ENCODE data around the gene SLC17A9. TPM values are rescaled to one million over a fixed set of nuclear protein-coding genes. Genes with fewer than 3 reads are reported as not detected.
A peak's percentile ranks its signal among the peaks of the same experiment; 100 is the strongest.

SLC17A9 gene
- total RNA-seq, 6 experiments from 2014 or later, result 32.8 to 47.0 (median 35.7) TPM

DNA sequence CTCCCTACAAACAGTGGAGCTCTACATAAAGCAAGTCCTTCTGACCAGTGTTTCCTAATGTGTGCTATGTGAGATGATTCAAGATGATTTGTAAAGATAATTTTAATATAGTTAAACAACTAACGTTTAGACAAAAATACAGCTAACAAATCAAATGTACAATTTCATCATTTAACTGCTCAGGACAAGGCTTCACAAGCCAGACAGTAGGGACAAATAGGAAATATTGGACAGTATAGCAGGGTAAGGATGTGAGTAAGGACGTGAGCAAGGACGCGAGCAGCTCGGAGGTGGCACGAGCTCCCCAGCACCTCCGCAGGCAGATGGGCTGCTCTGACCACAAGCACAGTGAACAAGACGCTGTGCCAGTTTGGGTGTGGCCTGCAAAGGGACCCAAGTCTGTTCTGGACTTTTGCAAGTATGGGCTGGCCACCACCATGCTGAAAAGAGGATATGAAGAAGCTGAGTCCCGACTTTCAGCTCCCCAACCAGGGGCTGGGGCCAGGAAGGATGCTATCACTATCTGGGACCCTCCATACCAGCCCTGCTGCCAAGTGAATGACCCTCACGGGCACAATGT is 40.7 kb upstream of the SLC17A9 start:
- Mint-ChIP-seq H3K27ac (no peak overlapping the region), H3K27me3 (ENCODE audit: insufficient read depth) (peaks cover 3% of the 10 kb centered on the region), H3K4me1 (ENCODE audit: low read depth) (peaks cover 32% of the 10 kb centered on the region), H3K9me3 (no peaks in the 10 kb centered on the region), H3K36me3 (ENCODE audit: low read depth) (peaks cover 19% of the 10 kb centered on the region; the same call in 1 of the 2 replicates), H3K4me3 (no peak overlapping the region)
- TF ChIP-seq, protein P1, sequence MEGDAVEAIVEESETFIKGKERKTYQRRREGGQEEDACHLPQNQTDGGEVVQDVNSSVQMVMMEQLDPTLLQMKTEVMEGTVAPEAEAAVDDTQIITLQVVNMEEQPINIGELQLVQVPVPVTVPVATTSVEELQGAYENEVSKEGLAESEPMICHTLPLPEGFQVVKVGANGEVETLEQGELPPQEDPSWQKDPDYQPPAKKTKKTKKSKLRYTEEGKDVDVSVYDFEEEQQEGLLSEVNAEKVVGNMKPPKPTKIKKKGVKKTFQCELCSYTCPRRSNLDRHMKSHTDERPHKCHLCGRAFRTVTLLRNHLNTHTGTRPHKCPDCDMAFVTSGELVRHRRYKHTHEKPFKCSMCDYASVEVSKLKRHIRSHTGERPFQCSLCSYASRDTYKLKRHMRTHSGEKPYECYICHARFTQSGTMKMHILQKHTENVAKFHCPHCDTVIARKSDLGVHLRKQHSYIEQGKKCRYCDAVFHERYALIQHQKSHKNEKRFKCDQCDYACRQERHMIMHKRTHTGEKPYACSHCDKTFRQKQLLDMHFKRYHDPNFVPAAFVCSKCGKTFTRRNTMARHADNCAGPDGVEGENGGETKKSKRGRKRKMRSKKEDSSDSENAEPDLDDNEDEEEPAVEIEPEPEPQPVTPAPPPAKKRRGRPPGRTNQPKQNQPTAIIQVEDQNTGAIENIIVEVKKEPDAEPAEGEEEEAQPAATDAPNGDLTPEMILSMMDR (IDR thresholded peaks at IDR 0.05), result no peak
- DNase-seq, result no peak

DNA sequence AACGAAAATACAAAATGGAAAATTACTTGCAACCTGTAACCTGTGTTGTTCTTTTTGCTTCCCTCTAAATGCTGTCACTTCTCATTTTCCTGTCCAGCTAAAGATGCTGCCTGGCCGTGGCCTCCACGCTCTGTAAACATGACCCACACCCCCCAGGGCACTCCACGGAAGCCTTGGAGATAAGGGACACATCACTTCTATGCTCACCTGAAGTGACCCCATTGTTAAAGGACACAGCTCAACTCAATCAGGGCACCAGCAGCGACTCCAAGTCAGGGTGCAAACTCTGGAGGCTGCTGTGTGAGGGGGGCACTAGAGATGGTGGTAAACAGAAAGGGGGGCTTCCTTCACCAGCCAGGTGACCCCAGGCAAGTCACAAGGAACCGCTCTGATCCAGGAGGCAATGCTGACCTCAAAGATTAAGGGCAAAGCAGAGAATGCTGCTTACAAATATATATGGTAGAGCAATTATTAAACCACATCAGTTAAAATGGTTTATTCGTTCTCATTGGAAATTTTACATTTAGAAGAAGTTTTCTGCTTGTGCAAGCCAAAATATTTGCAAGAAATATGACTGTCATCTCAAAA is 39.4 kb upstream of the SLC17A9 start:
- H3K9me3 Mint-ChIP-seq, result no peaks in the 10 kb centered on the region
- peaks cover 38% of the 10 kb centered on the region for H3K4me1 Mint-ChIP-seq (ENCODE audit: low read depth)
- H3K27ac Mint-ChIP-seq, result peak overlapping the region; percentile 36
- TF ChIP-seq, protein P1 (IDR thresholded peaks at IDR 0.05), result no peak
- H3K4me3 Mint-ChIP-seq, result no peak overlapping the region
- DNase-seq, result no peak
- H3K27me3 Mint-ChIP-seq (ENCODE audit: insufficient read depth), result peaks cover 3% of the 10 kb centered on the region
- H3K36me3 Mint-ChIP-seq (ENCODE audit: low read depth), result peaks cover 14% of the 10 kb centered on the region; the same call in 1 of the 2 replicates

DNA sequence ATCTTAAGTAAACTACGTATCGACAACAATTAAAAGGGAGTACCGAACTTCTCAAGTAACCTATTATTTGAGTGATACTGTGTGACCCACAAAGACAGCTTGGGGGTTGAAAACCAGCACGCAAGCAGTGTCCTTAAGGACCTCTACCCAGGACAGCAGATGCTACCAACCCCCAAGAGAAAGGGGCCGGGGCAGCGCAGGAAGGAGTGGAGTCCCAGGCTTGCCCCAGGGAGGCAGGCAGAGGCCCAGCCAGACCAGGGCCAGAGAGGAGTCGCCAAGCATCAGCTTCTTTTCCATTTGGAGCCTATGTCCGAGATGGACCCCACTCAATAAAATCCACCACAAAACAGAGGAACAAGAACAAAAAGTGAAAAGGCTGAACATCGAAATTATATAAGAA is 38.1 kb upstream of the SLC17A9 start:
- TF ChIP-seq, protein P1 (IDR thresholded peaks at IDR 0.05), result no peak
- Mint-ChIP-seq H3K36me3 (ENCODE audit: low read depth) (peaks cover 14% of the 10 kb centered on the region; the same call in 1 of the 2 replicates), H3K27me3 (ENCODE audit: insufficient read depth) (peaks cover 3% of the 10 kb centered on the region), H3K4me3 (no peak overlapping the region), H3K27ac (peak overlapping the region; percentile 87), H3K9me3 (no peaks in the 10 kb centered on the region), H3K4me1 (ENCODE audit: low read depth) (peaks cover 47% of the 10 kb centered on the region)
- no peak for DNase-seq

DNA sequence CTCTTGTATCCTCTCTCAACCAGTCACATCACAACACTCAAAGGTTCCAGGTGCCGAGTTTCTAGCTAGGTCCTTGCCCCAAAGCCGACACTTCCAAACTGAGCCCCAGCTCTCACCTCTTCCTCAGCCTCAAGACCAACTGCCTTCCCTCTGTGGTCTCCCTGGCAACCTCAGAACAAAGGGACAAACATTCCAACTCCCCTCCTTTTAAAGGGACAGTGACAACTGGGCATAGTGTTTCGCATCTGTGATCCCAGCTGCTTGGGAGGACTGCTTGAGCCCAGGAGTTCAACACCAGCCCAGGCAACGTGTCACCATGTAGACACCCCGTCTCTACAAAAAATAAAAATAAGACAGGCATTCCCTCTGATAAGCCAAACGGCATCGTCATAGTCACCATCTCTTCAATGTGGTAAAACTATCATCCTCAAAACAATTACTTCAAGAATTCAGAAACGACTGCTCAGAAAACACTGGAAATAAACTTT is 37.5 kb upstream of the SLC17A9 start:
- peak overlapping the region; percentile 87 for H3K27ac Mint-ChIP-seq
- peak overlapping the region; percentile 16 for H3K4me3 Mint-ChIP-seq
- peaks cover 51% of the 10 kb centered on the region for H3K4me1 Mint-ChIP-seq (ENCODE audit: low read depth)
- peaks cover 3% of the 10 kb centered on the region for H3K27me3 Mint-ChIP-seq (ENCODE audit: insufficient read depth)
- H3K9me3 Mint-ChIP-seq, result no peaks in the 10 kb centered on the region
- peak; percentile 9 for DNase-seq
- H3K36me3 Mint-ChIP-seq (ENCODE audit: low read depth), result peaks cover 9% of the 10 kb centered on the region; the same call in 1 of the 2 replicates
- TF ChIP-seq, protein P1 (IDR thresholded peaks at IDR 0.05), result no peak

DNA sequence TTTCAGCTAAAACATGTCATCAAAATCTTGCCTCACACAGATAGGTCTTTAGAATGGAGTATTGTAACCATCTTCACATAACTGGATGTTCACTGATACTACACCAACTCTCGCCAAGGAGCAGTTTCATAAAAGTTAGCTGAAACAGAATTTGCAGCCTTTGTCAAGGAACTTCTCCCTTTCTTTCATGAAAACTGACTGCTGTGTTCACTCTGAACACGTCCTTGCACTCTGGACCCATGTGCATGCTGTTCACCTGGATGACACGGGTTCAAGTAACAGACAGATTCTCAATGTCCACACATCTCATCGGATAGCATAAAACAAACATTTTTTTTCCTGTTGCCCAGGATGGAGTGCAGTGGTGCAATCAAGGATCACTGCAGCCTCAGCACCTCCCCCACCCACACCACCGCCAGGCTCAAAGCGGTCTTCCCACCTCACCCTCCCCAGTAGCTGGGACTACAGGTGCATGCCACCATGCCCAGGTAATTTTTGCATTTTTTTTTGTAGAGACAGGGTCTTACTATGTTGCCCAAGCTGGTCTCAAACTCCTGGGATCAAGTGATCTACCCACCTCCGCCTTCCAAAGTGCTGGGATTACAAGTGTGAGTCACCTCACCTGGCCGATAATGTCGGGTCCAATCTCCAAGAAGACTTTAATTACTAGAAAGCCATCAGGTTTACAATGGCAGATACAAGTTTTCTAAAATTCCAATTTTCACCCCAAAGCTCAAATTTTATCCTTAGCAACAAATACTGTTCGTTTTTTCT is 35.6 kb upstream of the SLC17A9 start:
- peaks cover 64% of the 10 kb centered on the region for H3K4me1 Mint-ChIP-seq (ENCODE audit: low read depth)
- TF ChIP-seq, protein P1 (IDR thresholded peaks at IDR 0.05), result no peak
- H3K27me3 Mint-ChIP-seq (ENCODE audit: insufficient read depth), result peaks cover 1% of the 10 kb centered on the region
- H3K9me3 Mint-ChIP-seq, result no peaks in the 10 kb centered on the region
- H3K36me3 Mint-ChIP-seq (ENCODE audit: low read depth), result no peaks in the 10 kb centered on the region; the same call in 1 of the 2 replicates
- H3K4me3 Mint-ChIP-seq, result no peak overlapping the region
- peak overlapping the region; percentile 20 for H3K27ac Mint-ChIP-seq
- no peak for DNase-seq
